A204.1 (cell line): ENCODE measurements around the gene TMEM178B.
"Not testable (repeated sequence)": the region's sequence is repeated elsewhere in the genome, so short reads cannot be mapped to it uniquely, and the experiment has no call there.

Experiments
- FAIRE-seq: peaks from 2 replicates; lab custom pipeline; 2012; peaks lifted over from hg19 to GRCh38; lab: Jason Lieb, UNC

Gene TMEM178B

GRCh38 chr7:141184532-141185190 lies 110.8 kb downstream of the TMEM178B start:
- FAIRE-seq: no peak

GRCh38 chr7:141185369-141185967 lies 111.6 kb downstream of the TMEM178B start:
- no peak for FAIRE-seq

- FAIRE-seq: no peak
Observed at GRCh38 chr7:141189231-141189630, 115.4 kb downstream of the TMEM178B start.

- no peak for FAIRE-seq
Observed at GRCh38 chr7:141190495-141190894, 116.6 kb downstream of the TMEM178B start.

GRCh38 chr7:141191277-141191676 lies 117.4 kb downstream of the TMEM178B start:
- no peak for FAIRE-seq

- no peak for FAIRE-seq
Observed at GRCh38 chr7:141193066-141193465, 119.2 kb downstream of the TMEM178B start.

- not testable (repeated sequence) for FAIRE-seq
Observed at GRCh38 chr7:141195722-141196121, 121.9 kb downstream of the TMEM178B start.

GRCh38 chr7:141198194-141198958 lies 124.5 kb downstream of the TMEM178B start:
- no peak for FAIRE-seq

GRCh38 chr7:141200191-141201108 lies 126.6 kb downstream of the TMEM178B start:
- FAIRE-seq: no peak

GRCh38 chr7:141201145-141201885 lies 127.5 kb downstream of the TMEM178B start:
- no peak for FAIRE-seq

GRCh38 chr7:141202535-141202934 lies 128.7 kb downstream of the TMEM178B start:
- FAIRE-seq: no peak

GRCh38 chr7:141203177-141203576 lies 129.3 kb downstream of the TMEM178B start:
- no peak for FAIRE-seq

- FAIRE-seq: no peak
Observed at GRCh38 chr7:141203586-141203985, 129.7 kb downstream of the TMEM178B start.

GRCh38 chr7:141207661-141208060 lies 133.8 kb downstream of the TMEM178B start:
- no peak for FAIRE-seq

- FAIRE-seq: no peak
Observed at GRCh38 chr7:141208539-141208938, 134.7 kb downstream of the TMEM178B start.

GRCh38 chr7:141209454-141209853 lies 135.6 kb downstream of the TMEM178B start:
- no peak for FAIRE-seq

- FAIRE-seq: no peak
Observed at GRCh38 chr7:141210862-141211261, 137.0 kb downstream of the TMEM178B start.

GRCh38 chr7:141213226-141213625 lies 139.4 kb downstream of the TMEM178B start:
- no peak for FAIRE-seq

GRCh38 chr7:141217938-141218337 lies 144.1 kb downstream of the TMEM178B start:
- no peak for FAIRE-seq

GRCh38 chr7:141218941-141219340 lies 145.1 kb downstream of the TMEM178B start:
- FAIRE-seq: no peak

GRCh38 chr7:141220263-141220880 lies 146.5 kb downstream of the TMEM178B start:
- no peak for FAIRE-seq
